D721Med (cell line): ENCODE data around the gene MYO1G.

Experiments
- DNase-seq: peaks from one replicate; pipeline ENCODE4 v3.0.0; 2011; ENCODE audit warnings: low spot score; ENCODE audit not compliant: insufficient read length
- FAIRE-seq: peaks from 2 replicates; lab custom pipeline; 2011; peaks lifted over from hg19 to GRCh38; lab: Jason Lieb, UNC
- TF ChIP-seq, protein P1 (sequence below): IDR thresholded peaks from 2 replicates; pipeline ENCODE4 v1.5.1; 2012; ENCODE audit warnings: mild to moderate bottlenecking, control low read depth; ENCODE audit not compliant: insufficient read depth; ENCODE audit errors: missing control alignments

Gene MYO1G

DNA sequence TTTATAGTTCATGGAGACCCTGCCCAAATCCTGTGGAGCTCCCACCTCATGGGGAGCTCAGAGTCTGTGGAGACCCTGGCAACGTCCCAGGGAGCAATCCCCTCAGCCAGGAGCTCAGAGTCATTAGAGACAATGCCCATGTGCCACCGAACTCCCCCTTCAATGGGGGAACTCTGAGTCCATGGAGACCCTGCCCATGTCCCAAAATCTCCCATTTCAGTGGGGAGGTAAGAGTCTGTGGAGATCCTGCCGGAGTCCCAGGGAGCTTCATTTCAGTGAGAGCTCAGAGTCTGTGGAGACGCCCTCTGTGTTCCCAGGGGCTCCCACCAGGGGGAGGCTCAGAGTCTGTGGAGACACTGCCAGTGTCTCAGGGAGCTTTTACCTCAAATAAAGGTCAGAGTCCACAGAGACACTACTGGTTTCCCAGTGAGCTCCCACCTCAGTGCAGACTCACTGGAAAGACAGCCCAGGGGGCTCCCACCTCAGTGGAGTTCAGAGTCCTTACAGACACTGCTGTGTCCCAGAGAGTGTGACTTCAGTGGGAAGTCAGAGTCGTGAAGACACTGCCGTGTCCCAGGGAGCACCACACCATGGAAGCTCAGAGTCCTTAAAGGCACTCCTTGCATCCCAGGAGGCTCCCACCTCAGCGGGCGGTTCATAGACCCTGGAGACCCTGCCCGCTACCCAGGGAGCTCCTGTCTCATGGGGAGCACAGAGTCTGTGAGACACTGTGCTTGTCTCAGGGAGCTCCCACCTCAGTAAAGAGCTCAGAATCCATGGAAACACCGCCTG is 5.0 kb downstream of the MYO1G start:
- DNase-seq (no peak), FAIRE-seq (no peak)
- TF ChIP-seq, protein P1, sequence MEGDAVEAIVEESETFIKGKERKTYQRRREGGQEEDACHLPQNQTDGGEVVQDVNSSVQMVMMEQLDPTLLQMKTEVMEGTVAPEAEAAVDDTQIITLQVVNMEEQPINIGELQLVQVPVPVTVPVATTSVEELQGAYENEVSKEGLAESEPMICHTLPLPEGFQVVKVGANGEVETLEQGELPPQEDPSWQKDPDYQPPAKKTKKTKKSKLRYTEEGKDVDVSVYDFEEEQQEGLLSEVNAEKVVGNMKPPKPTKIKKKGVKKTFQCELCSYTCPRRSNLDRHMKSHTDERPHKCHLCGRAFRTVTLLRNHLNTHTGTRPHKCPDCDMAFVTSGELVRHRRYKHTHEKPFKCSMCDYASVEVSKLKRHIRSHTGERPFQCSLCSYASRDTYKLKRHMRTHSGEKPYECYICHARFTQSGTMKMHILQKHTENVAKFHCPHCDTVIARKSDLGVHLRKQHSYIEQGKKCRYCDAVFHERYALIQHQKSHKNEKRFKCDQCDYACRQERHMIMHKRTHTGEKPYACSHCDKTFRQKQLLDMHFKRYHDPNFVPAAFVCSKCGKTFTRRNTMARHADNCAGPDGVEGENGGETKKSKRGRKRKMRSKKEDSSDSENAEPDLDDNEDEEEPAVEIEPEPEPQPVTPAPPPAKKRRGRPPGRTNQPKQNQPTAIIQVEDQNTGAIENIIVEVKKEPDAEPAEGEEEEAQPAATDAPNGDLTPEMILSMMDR, result peak; percentile 25

DNA sequence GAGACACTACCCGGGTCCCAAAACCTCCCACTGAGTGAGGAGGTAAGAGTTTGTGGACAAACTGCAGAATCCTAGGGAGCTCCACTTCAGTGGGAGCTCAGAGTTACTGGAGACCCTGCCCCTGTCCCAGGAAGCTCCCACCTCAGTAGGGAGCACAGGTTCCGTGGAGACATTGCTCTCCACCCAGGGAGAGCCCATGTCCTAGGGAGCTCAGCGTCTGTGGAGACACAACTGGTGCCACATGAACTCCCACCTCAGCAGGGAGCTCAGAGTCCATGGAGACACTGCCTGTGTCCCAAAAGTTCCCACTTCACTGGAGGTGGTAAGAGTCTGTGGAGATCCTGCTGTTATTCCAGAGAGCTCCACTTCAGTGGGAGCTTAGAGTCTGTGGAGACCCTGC is 6.3 kb downstream of the MYO1G start:
- DNase-seq (no peak), FAIRE-seq (no peak)
- TF ChIP-seq, protein P1, result no peak

DNA sequence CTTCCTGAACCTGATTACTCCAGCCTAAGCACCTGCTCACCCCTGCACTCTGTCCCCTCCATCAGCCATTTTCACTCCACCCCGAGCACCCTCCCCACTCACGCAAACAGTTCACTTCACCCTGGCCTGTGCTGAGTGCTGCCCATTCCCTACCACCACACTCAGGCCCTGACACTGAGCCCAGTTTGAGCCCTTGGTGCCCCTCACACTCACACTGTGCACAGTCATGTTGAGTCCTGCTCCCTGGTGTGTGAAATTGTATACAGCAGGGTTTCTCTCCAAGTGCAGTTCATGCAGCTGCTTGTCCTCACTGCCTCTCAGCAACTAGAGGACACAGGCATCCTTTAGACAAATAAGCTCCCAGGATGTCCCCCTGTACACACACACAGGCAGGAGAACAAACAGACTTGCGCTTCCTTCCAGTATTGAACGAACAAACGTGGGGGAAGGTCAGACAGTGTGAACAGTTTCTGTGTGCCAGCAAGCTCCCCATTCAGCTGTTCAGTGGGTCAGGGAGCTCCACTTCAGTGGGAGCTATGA is 6.8 kb downstream of the MYO1G start:
- DNase-seq (no peak), FAIRE-seq (no peak)
- TF ChIP-seq, protein P1, result no peak

DNA sequence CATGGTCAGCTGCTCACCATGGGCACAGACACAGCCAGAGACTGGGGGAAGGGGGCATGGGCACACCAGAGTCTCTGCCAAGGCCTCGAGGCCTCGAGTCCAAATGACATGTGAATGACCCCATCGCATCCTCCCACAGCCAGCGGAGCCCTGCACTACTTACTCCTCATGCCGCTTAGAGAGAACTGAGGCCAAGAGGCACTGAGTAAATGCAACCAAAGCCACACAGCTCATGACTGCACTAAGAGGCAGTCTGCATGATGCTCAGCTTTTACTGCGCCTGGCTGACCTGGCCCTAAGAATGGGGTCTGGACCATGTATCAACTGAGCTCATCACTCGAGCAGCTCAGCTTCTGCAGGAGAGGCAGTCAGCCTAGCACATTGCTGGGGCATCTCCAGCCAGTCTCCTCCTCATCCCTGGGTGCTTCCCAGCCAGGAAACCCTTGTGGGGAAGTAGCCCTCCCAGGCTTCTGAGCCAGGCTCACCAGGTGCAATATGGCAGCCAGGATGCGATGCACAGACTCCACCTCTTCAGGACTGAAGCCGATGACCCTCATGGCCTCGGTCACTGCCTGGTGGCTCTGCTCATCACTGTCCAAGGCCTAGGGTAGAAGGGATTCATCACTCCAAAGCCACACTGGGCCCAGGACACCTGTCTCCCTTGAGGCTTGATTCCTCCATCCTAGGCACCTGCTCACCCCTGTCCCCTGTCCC is 7.5 kb downstream of the MYO1G start:
- TF ChIP-seq, protein P1, result no peak
- DNase-seq (no peak), FAIRE-seq (no peak)

DNA sequence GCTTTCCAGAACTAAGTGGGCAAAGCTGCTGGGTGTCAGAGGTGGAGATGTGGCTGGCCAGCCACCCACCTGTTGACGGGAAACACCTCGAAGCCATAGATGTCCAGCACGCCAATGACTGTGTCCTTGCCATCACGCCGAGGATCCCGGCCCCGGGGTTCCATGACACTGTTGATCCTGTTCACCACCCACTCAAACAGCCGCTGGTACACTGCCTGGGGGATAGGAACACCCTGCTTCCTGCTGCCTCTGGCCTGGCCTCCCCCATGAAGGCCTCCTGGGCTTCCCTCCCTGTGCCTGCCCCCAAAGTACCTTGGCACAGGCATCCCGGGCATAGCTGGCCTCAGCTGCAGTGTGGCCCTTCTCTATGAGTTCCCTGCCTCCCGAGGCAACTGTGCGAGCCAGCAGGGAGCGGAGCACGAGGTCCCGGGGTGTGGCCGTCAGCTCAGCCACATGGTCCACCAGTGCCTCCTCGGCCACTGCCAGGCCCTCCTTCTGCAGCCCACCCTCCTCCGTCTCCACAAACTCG is 8.2 kb downstream of the MYO1G start:
- TF ChIP-seq, protein P1, result no peak
- FAIRE-seq, result no peak
- no peak for DNase-seq

DNA sequence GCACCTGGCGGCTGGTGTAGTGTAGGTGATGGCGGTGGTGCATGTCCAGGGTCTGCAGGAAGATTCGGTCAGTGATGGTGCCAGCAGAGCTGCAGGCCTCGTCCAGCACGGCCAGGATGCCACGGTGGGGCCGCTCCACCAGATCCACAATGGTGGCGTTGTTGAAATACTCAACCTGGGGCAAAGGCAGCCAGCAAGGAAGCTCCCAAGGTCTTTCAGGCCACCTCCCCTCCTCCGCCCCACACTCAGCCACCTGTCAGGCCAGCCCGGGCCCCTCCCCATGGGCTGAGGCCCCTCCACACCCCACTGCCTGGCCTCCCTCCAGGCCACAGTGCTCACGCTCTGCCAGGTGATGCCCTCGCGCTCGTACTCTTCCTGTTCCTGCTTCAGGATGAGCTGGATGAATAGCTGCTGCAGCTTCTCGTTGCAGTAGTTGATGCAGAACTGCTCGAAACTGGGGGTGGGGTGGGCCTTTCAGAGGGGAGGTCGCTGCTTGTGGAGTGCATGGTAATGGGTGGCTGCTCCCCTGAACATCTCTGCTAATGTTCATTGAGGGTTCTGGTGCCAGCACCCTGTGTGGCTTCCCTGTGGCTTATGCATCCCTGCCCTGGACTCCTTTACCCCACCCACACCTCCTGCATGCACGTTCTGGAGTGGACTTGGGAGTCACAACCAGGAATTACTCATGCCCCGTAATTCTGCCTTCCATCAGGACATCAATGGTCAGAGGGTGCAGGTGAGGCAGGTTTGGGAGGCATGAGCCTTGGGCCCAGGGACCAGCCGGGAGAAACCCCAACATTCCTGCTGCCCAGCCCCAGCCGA is 8.9 kb downstream of the MYO1G start:
- TF ChIP-seq, protein P1, result no peak
- FAIRE-seq (no peak), DNase-seq (no peak)
